ENCODE results near the gene EPHX1.
"Not testable (repeated sequence)": the region's sequence is repeated elsewhere in the genome, so short reads cannot be mapped to it uniquely, and the experiment has no call there.

DNA sequence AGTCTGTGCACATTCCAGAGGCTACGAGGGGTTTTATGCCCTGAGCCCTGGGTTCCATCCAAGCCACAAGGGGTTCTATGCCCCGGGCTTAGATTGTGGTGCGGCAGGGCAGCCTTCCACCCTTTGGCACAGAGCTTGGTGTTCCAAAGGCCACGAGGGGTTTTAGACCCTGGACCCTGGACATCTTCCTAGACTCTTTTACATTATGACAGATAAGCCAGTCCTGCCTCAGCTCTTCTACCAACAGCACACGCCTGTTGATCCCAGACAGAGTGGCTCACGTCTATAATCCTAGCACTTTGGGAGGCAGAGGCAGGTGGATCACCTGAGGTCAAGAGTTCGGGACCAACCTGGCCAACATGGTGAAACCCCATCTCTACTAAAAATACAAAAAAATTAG lies 8.8 kb upstream of the EPHX1 start:
- TF ChIP-seq POLR2AphosphoS5, POLR2A, EP300 (IDR thresholded peaks at IDR 0.05): not testable (repeated sequence)
- TF ChIP-seq, protein P1, sequence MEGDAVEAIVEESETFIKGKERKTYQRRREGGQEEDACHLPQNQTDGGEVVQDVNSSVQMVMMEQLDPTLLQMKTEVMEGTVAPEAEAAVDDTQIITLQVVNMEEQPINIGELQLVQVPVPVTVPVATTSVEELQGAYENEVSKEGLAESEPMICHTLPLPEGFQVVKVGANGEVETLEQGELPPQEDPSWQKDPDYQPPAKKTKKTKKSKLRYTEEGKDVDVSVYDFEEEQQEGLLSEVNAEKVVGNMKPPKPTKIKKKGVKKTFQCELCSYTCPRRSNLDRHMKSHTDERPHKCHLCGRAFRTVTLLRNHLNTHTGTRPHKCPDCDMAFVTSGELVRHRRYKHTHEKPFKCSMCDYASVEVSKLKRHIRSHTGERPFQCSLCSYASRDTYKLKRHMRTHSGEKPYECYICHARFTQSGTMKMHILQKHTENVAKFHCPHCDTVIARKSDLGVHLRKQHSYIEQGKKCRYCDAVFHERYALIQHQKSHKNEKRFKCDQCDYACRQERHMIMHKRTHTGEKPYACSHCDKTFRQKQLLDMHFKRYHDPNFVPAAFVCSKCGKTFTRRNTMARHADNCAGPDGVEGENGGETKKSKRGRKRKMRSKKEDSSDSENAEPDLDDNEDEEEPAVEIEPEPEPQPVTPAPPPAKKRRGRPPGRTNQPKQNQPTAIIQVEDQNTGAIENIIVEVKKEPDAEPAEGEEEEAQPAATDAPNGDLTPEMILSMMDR (IDR thresholded peaks at IDR 0.05): not testable (repeated sequence)

Measured in suprapubic skin (tissue), 4 donors.